ENCODE results near the gene PRELID1.

The PRELID1 gene

DNA sequence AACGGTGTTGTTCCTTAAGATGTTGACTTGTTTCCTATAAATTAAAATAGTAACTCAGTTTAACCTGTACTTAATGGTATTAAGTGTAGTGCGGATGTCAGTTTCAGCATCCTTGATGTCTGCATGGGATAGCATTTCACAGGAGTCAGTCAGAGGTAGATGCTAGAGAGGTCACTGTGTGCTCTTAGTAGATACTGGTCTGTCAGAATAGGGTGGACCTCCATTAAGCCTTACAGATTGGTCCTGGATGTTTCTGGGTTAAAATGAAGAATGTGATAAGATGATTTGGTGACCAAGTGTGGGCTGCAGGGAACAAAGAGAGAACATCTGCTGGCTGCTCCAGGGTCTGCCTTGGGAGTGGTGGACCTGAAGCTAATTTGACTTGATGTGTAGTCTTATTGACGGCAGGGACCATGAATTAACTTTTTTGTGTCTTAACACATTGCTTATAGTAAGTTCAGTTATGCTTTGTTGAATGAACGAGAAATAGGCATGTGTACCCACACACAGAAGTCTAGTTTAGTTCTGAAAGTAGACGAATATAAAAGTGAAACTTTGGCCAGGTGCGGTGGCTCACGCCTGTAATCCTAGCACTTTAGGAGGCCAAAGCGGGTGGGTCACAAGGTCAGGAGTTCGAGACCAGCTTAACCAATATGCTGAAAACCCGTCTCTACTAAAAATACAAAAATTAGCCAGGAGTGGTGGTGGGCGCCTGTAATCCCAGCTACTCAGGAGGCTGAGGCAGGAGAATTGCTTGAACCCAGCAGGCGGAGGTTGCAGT, 12.6 kb upstream of the PRELID1 start:
- no peak overlapping the region for H3K4me3 ChIP-seq (replicated peaks in 1 of 2; ENCODE audit: low read depth in 2 of 2, low read length in 2 of 2)
- DNase-seq (ENCODE audit: low read depth in 2 of 2) = no peak
- TF ChIP-seq, protein P1, sequence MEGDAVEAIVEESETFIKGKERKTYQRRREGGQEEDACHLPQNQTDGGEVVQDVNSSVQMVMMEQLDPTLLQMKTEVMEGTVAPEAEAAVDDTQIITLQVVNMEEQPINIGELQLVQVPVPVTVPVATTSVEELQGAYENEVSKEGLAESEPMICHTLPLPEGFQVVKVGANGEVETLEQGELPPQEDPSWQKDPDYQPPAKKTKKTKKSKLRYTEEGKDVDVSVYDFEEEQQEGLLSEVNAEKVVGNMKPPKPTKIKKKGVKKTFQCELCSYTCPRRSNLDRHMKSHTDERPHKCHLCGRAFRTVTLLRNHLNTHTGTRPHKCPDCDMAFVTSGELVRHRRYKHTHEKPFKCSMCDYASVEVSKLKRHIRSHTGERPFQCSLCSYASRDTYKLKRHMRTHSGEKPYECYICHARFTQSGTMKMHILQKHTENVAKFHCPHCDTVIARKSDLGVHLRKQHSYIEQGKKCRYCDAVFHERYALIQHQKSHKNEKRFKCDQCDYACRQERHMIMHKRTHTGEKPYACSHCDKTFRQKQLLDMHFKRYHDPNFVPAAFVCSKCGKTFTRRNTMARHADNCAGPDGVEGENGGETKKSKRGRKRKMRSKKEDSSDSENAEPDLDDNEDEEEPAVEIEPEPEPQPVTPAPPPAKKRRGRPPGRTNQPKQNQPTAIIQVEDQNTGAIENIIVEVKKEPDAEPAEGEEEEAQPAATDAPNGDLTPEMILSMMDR (IDR thresholded peaks at IDR 0.05; ENCODE audit: low read depth, low read length) = no peak

- no peak overlapping the region for H3K4me3 ChIP-seq (replicated peaks in 1 of 2; ENCODE audit: low read depth in 2 of 2, low read length in 2 of 2)
- TF ChIP-seq, protein P1 (IDR thresholded peaks at IDR 0.05; ENCODE audit: low read depth, low read length) = no peak
- DNase-seq (ENCODE audit: low read depth in 2 of 2) = no peak
These were observed 11.9 kb upstream of the PRELID1 start for GRCh38 chr5:177291735-177292134.

DNA sequence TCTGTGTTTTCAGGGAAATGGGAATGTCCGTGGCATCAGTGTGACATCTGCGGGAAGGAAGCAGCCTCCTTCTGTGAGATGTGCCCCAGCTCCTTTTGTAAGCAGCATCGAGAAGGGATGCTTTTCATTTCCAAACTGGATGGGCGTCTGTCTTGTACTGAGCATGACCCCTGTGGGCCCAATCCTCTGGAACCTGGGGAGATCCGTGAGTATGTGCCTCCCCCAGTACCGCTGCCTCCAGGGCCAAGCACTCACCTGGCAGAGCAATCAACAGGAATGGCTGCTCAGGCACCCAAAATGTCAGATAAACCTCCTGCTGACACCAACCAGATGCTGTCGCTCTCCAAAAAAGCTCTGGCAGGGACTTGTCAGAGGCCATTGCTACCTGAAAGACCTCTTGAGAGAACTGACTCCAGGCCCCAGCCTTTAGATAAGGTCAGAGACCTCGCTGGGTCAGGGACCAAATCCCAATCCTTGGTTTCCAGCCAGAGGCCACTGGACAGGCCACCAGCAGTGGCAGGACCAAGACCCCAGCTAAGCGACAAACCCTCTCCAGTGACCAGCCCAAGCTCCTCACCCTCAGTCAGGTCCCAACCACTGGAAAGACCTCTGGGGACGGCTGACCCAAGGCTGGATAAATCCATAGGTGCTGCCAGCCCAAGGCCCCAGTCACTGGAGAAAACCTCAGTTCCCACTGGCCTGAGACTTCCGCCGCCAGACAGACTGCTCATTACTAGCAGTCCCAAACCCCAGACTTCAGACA, 9.6 kb upstream of the PRELID1 start:
- TF ChIP-seq, protein P1 (IDR thresholded peaks at IDR 0.05; ENCODE audit: low read depth, low read length) = no peak
- no peak for DNase-seq (ENCODE audit: low read depth in 2 of 2)
- H3K4me3 ChIP-seq (replicated peaks in 1 of 2; ENCODE audit: low read depth in 2 of 2, low read length in 2 of 2) = no peak overlapping the region

GRCh38 chr5:177294632-177295031, 9.0 kb upstream of the PRELID1 start:
- no peak for DNase-seq (ENCODE audit: low read depth in 2 of 2)
- no peak overlapping the region for H3K4me3 ChIP-seq (replicated peaks in 1 of 2; ENCODE audit: low read depth in 2 of 2, low read length in 2 of 2)
- TF ChIP-seq, protein P1 (IDR thresholded peaks at IDR 0.05; ENCODE audit: low read depth, low read length) = no peak

DNA sequence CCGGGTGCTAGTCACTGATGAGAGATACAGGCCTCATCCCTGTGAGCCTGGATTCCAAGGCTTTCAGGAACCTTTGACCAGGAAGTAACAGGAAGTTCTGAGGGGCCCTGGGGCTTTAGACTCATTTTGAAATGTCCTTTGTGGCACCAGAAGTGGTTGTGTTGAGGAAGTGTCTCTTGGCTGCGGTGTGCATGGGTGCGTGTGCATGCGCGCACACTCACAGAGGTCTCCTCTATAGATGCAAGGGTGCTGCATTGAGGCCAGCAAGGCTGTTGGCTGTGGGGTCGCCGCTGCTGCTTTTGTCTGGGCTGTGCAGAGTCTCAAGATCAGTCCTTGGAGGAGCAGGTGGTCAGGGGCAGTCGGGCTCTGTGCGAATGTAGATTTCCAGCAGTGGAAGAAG, 7.7 kb upstream of the PRELID1 start:
- DNase-seq (ENCODE audit: low read depth in 2 of 2) = no peak
- TF ChIP-seq, protein P1 (IDR thresholded peaks at IDR 0.05; ENCODE audit: low read depth, low read length) = no peak
- H3K4me3 ChIP-seq (replicated peaks in 1 of 2; ENCODE audit: low read depth in 2 of 2, low read length in 2 of 2) = no peak overlapping the region

DNA sequence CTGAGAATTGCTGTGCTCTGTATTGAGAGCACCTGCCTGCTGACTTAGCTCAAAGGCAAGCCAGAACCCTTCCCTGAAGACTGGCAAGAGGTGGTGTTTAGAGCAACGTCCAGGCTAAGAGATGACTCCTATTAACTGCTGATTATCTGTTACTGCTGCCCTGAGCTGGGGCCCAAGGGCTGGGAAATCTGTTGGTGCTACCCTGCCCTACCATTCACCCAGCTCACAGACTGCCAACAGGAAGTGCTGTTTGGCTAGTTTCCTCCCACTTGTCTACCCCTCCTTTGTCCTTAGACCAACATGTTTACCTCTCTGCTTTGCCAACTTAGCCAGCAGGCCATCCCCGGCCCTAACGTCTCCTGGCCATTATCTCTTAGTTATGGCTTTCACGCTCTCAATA, 7.0 kb upstream of the PRELID1 start:
- DNase-seq (ENCODE audit: low read depth in 2 of 2) = no peak
- TF ChIP-seq, protein P1 (IDR thresholded peaks at IDR 0.05; ENCODE audit: low read depth, low read length) = no peak
- H3K4me3 ChIP-seq (replicated peaks in 1 of 2; ENCODE audit: low read depth in 2 of 2, low read length in 2 of 2) = no peak overlapping the region

All from cardiac fibroblast (primary cell).